ENCODE measurements around the gene CHL1. TPM values are rescaled to one million over a fixed set of nuclear protein-coding genes. Genes with fewer than 3 reads are reported as not detected.
A peak's percentile ranks its signal among the peaks of the same experiment; 100 is the strongest.

The CHL1 gene
- total RNA-seq, 1 experiment from 2014 or later: 9.6 TPM

GRCh38 chr3:278300-279064 is 81.9 kb downstream of the CHL1 start:
- DNase-seq (ENCODE audit: low spot score): no peak

- DNase-seq (ENCODE audit: low spot score): no peak
Observed at GRCh38 chr3:279325-279724, 82.8 kb downstream of the CHL1 start.

- DNase-seq (ENCODE audit: low spot score): no peak
Observed at GRCh38 chr3:280681-281080, 84.1 kb downstream of the CHL1 start.

- no peak for DNase-seq (ENCODE audit: low spot score)
Observed at GRCh38 chr3:284322-284721, 87.8 kb downstream of the CHL1 start.

GRCh38 chr3:288417-288816 is 91.9 kb downstream of the CHL1 start:
- DNase-seq (ENCODE audit: low spot score): no peak

GRCh38 chr3:291028-291427 is 94.5 kb downstream of the CHL1 start:
- no peak for DNase-seq (ENCODE audit: low spot score)

GRCh38 chr3:291646-292436 is 95.3 kb downstream of the CHL1 start:
- DNase-seq (ENCODE audit: low spot score): no peak

- DNase-seq (ENCODE audit: low spot score): peak; percentile 6
Observed at GRCh38 chr3:294096-294495, 97.5 kb downstream of the CHL1 start.

GRCh38 chr3:294581-294980 is 98.0 kb downstream of the CHL1 start:
- DNase-seq (ENCODE audit: low spot score): no peak

- no peak for DNase-seq (ENCODE audit: low spot score)
Observed at GRCh38 chr3:295166-295565, 98.6 kb downstream of the CHL1 start.

- DNase-seq (ENCODE audit: low spot score): no peak
Observed at GRCh38 chr3:297585-297984, 101.0 kb downstream of the CHL1 start.

- no peak for DNase-seq (ENCODE audit: low spot score)
Observed at GRCh38 chr3:299590-300301, 103.2 kb downstream of the CHL1 start.

GRCh38 chr3:307182-307581 is 110.6 kb downstream of the CHL1 start:
- no peak for DNase-seq (ENCODE audit: low spot score)

- DNase-seq (ENCODE audit: low spot score): no peak
Observed at GRCh38 chr3:308597-309321, 112.2 kb downstream of the CHL1 start.

- DNase-seq (ENCODE audit: low spot score): no peak
Observed at GRCh38 chr3:312160-312733, 115.7 kb downstream of the CHL1 start.

- DNase-seq (ENCODE audit: low spot score): no peak
Observed at GRCh38 chr3:312911-313310, 116.3 kb downstream of the CHL1 start.

- no peak for DNase-seq (ENCODE audit: low spot score)
Observed at GRCh38 chr3:317012-317411, 120.4 kb downstream of the CHL1 start.

- no peak for DNase-seq (ENCODE audit: low spot score)
Observed at GRCh38 chr3:318903-319302, 122.3 kb downstream of the CHL1 start.

GRCh38 chr3:324423-324822 is 127.9 kb downstream of the CHL1 start:
- DNase-seq (ENCODE audit: low spot score): no peak

GRCh38 chr3:325495-325894 is 128.9 kb downstream of the CHL1 start:
- DNase-seq (ENCODE audit: low spot score): no peak

- no peak for DNase-seq (ENCODE audit: low spot score)
Observed at GRCh38 chr3:330494-331115, 134.0 kb downstream of the CHL1 start.

Measured in H4 (cell line).